H1 (cell line): Measurements from ENCODE around the gene MTF2. TPM values are rescaled to one million over a fixed set of nuclear protein-coding genes. Genes with fewer than 3 reads are reported as not detected.
"Not testable (repeated sequence)": the region's sequence is repeated elsewhere in the genome, so short reads cannot be mapped to it uniquely, and the experiment has no call there.

ENCODE experiments used
- CTCF ChIA-PET: fragments of 300-600 bp; sonication (Branson Sonifier 250); formaldehyde crosslinking; loops from one replicate; lab custom pipeline; 2021; ENCODE audit not compliant: partially characterized antibody; lab: Charles Lee
- POLR2A ChIA-PET: fragments of 300-600 bp; sonication (Branson Sonifier 250); formaldehyde crosslinking; loops from one replicate; lab custom pipeline; 2021; ENCODE audit warnings: inconsistent platforms; ENCODE audit not compliant: partially characterized antibody; lab: Charles Lee
- DNase-seq, 2 experiments: peaks; one replicate each; pipeline versions ENCODE4 v3.0.0 to v3.0.0-alpha.2; 2010 to 2022; ENCODE audit warnings: low spot score in 2 of 2, low read depth in 1 of 2, mixed read lengths in 1 of 2
- FAIRE-seq: peaks from 2 replicates; lab custom pipeline; 2011; peaks lifted over from hg19 to GRCh38; lab: Jason Lieb, UNC
- H2AFZ ChIP-seq: 2 replicates; pipeline ENCODE4 v1.8.1; 2012; ENCODE audit warnings: low read length, inconsistent platforms
- H2AK5ac ChIP-seq: 2 replicates; pipeline ENCODE4 v1.6.1; 2013; ENCODE audit warnings: low read depth, low read length
- H2BK120ac ChIP-seq: replicated peaks from 2 replicates; pipeline ENCODE3; 2013; ENCODE audit warnings: low read depth, low read length, inconsistent platforms
- H2BK12ac ChIP-seq: 2 replicates; pipeline ENCODE4 v1.6.1; 2013; ENCODE audit warnings: low read depth, low read length
- H2BK15ac ChIP-seq: 2 replicates; pipeline ENCODE4 v1.6.1; 2013; ENCODE audit warnings: low read length
- H2BK20ac ChIP-seq: 2 replicates; pipeline ENCODE4 v1.6.1; 2013; ENCODE audit warnings: low read length
- H2BK5ac ChIP-seq: 2 replicates; pipeline ENCODE4 v1.6.1; 2013; ENCODE audit warnings: low read depth, low read length
- H3K14ac ChIP-seq: 2 replicates; pipeline ENCODE4 v1.6.1; 2013; ENCODE audit warnings: inconsistent platforms; ENCODE audit not compliant: insufficient read length
- H3K18ac ChIP-seq: 2 replicates; pipeline ENCODE4 v1.6.1; 2013; ENCODE audit warnings: low read length; ENCODE audit errors: extremely low read depth
- H3K23ac ChIP-seq: 2 replicates; pipeline ENCODE4 v1.6.1; 2013; ENCODE audit warnings: inconsistent platforms; ENCODE audit not compliant: insufficient read length
- H3K23me2 ChIP-seq: 2 replicates; pipeline ENCODE4 v1.6.1; 2013; ENCODE audit warnings: low read depth, low read length
- H3K27ac ChIP-seq: 2 replicates; pipeline ENCODE4 v1.6.1; 2011; ENCODE audit warnings: low read depth, low read length, inconsistent platforms
- H3K27me3 ChIP-seq, 4 experiments: replicated peaks in 1 of 4; 1 replicate in 1 of 4; 2 replicates in 3 of 4; pipeline versions ENCODE4 v1.6.1 to v1.8.1; 2011 to 2013; ENCODE audit warnings: low read length in 3 of 4, mild to moderate bottlenecking in 3 of 4, inconsistent platforms in 2 of 4, mixed read lengths in 2 of 4, moderate library complexity in 1 of 4; ENCODE audit not compliant: control insufficient read depth in 3 of 4, insufficient read depth in 3 of 4; ENCODE audit errors: extremely low read depth in 1 of 4
- H3K36me3 ChIP-seq, 4 experiments: 2 replicates each; pipeline versions ENCODE4 v1.6.1 to v1.8.1; 2011 to 2013; ENCODE audit warnings: mild to moderate bottlenecking in 4 of 4, low read length in 3 of 4, moderate library complexity in 2 of 4, control low read depth in 1 of 4, inconsistent platforms in 1 of 4; ENCODE audit not compliant: insufficient read depth in 4 of 4, control insufficient read depth in 2 of 4
- H3K4ac ChIP-seq: replicated peaks from 2 replicates; pipeline ENCODE3; 2013; ENCODE audit warnings: low read length, low read depth, mixed read lengths, inconsistent platforms; ENCODE audit not compliant: insufficient read length
- H3K4me1 ChIP-seq, 4 experiments: replicated peaks in 1 of 4; 1 replicate in 1 of 4; 2 replicates in 3 of 4; pipeline versions ENCODE4 v1.6.1 to v1.8.1; 2011 to 2013; ENCODE audit warnings: low read length in 3 of 4, inconsistent platforms in 2 of 4, mixed read lengths in 1 of 4; ENCODE audit not compliant: insufficient read depth in 4 of 4, control insufficient read depth in 3 of 4
- H3K4me2 ChIP-seq, 2 experiments: 2 replicates each; pipeline versions ENCODE4 v1.6.1 to v1.8.1; 2011 to 2013; ENCODE audit warnings: low read depth in 2 of 2, low read length in 2 of 2, control low read depth in 1 of 2, inconsistent platforms in 1 of 2, mild to moderate bottlenecking in 1 of 2; ENCODE audit not compliant: insufficient read depth in 1 of 2
- H3K4me3 ChIP-seq, 4 experiments: fragments of 200-600, 300-600 bp in 1 of 4; sonication (generic), shearing (Covaris generic), sonication (Bioruptor Twin) in 1 of 4; 2 replicates each; pipeline versions ENCODE4 v1.5.1 to v1.8.1; 2011 to 2016; ENCODE audit warnings: low read length in 4 of 4, low read depth in 3 of 4, control low read depth in 2 of 4, inconsistent platforms in 2 of 4, mild to moderate bottlenecking in 2 of 4, mixed read lengths in 1 of 4, moderate library complexity in 1 of 4; ENCODE audit not compliant: insufficient read depth in 2 of 4; ENCODE audit errors: extremely low read depth in 1 of 4
- H3K56ac ChIP-seq: replicated peaks from 2 replicates; pipeline ENCODE3; 2013; ENCODE audit warnings: low read depth, mild to moderate bottlenecking, mixed read lengths, low read length, inconsistent platforms; ENCODE audit not compliant: insufficient read length
- H3K79me1 ChIP-seq: 2 replicates; pipeline ENCODE4 v1.6.1; 2013; ENCODE audit warnings: low read depth, low read length, control low read depth
- H3K79me2 ChIP-seq, 2 experiments: 2 replicates each; pipeline versions ENCODE4 v1.6.1 to v1.8.1; 2012 to 2013; ENCODE audit warnings: low read length in 2 of 2, mild to moderate bottlenecking in 2 of 2, inconsistent platforms in 1 of 2; ENCODE audit not compliant: insufficient read depth in 2 of 2, control insufficient read depth in 1 of 2
- H3K9ac ChIP-seq, 4 experiments: replicated peaks in 1 of 4; 1 replicate in 1 of 4; 2 replicates in 3 of 4; pipeline versions ENCODE4 v1.6.1 to v1.8.1; 2011 to 2013; ENCODE audit warnings: low read depth in 3 of 4, low read length in 3 of 4, control low read depth in 2 of 4, mild to moderate bottlenecking in 2 of 4, moderate library complexity in 2 of 4, inconsistent platforms in 1 of 4; ENCODE audit errors: extremely low read depth in 1 of 4
- H3K9me3 ChIP-seq, 2 experiments: 2 replicates each; pipeline versions ENCODE4 v1.6.1 to v1.8.1; 2012 to 2013; ENCODE audit warnings: mild to moderate bottlenecking in 2 of 2, moderate library complexity in 2 of 2, control low read depth in 1 of 2, inconsistent platforms in 1 of 2, low read depth in 1 of 2, low read length in 1 of 2, mixed read lengths in 1 of 2; ENCODE audit not compliant: insufficient read depth in 2 of 2
- H4K20me1 ChIP-seq, 2 experiments: replicated peaks in 1 of 2; 2 replicates each; pipeline versions ENCODE3 to v1.8.1; 2011 to 2013; ENCODE audit warnings: inconsistent platforms in 2 of 2, low read length in 2 of 2, mild to moderate bottlenecking in 1 of 2; ENCODE audit not compliant: insufficient read depth in 2 of 2, control insufficient read depth in 1 of 2
- H4K5ac ChIP-seq: 2 replicates; pipeline ENCODE4 v1.6.1; 2013; ENCODE audit warnings: low read length, low read depth, mixed read lengths, inconsistent platforms; ENCODE audit not compliant: insufficient read length
- H4K8ac ChIP-seq: 2 replicates; pipeline ENCODE4 v1.8.0; 2013; ENCODE audit warnings: mild to moderate bottlenecking, moderate library complexity, low read length, inconsistent platforms; ENCODE audit not compliant: insufficient read depth; ENCODE audit errors: extremely low read depth
- H4K91ac ChIP-seq: replicated peaks from 2 replicates; pipeline ENCODE3; 2013; ENCODE audit warnings: low read length, mixed read lengths, inconsistent platforms; ENCODE audit not compliant: insufficient read length
- ATF3 ChIP-seq: IDR thresholded peaks from 2 replicates; pipeline ENCODE4 v1.6.1; 2011; ENCODE audit warnings: low read depth, mild to moderate bottlenecking, low read length; ENCODE audit not compliant: insufficient read depth
- HDAC6 ChIP-seq: IDR thresholded peaks from one replicate; pipeline ENCODE4 v1.7.1; 2012; ENCODE audit warnings: low read depth, mild to moderate bottlenecking, inconsistent platforms, low read length, moderate library complexity
- POLR2AphosphoS5 ChIP-seq: IDR thresholded peaks from 2 replicates; pipeline ENCODE4 v1.6.1; 2011; ENCODE audit warnings: low read depth, low read length
- RFX5 ChIP-seq: IDR thresholded peaks from 2 replicates; pipeline ENCODE4 v1.6.1; 2011; ENCODE audit warnings: low read depth, low read length, improper control_type of control experiment, borderline replicate concordance
- WGBS, 2 experiments: shearing (Covaris generic) in 1 of 2; methylation state at CpG; one replicate each; pipeline versions ENCODE4 v1.1.6 to v1.1.7; 2013 to 2015; ENCODE audit warnings: low lambda C conversion rate in 2 of 2, mixed read lengths in 2 of 2, inconsistent platforms in 1 of 2, low coverage in 1 of 2, missing lambda C conversion rate in 1 of 2; ENCODE audit not compliant: insufficient replicate concordance in 2 of 2, insufficient coverage in 1 of 2, insufficient read length in 1 of 2; ENCODE audit errors: extremely low coverage in 1 of 2, missing lambda C conversion rate in 1 of 2; 5-methylcytosine and 5-hydroxymethylcytosine counted together
- polyA plus RNA-seq, 7 experiments: library from polyadenylated mRNA; depleted of rRNA in 3 of 7; stranded (reverse) in 5 of 7; unstranded in 2 of 7; fragments of >200 nt in 5 of 7; fragments of 200-250 nt in 2 of 7; gene quantifications; 1 replicate in 5 of 7; 2 replicates in 1 of 7; 4 replicates in 1 of 7; pipeline versions ENCODE4 v1.2.1 to v1.2.3, GENCODE V29; 2011 to 2013; ENCODE audit warnings: missing spikeins in 2 of 7, mixed read lengths in 2 of 7
- total RNA-seq: library from RNA; stranded (reverse); fragmentation: NEBNext Ultra II Directional; extraction: Animal tissue kit (Norgen Biotek cat#: 25700); gene quantifications from 2 replicates; pipeline ENCODE4 v1.2.1, GENCODE V29; 2021

The MTF2 gene
- total and polyA plus RNA-seq, 2 of the 8 experiments (the other 6 are each of a cell fraction or from before 2014, with no cell fraction given), result 72.1 to 102 TPM

GRCh38 chr1:93029317-93029716 is 49.8 kb upstream of the MTF2 start (continued):
- TF ChIP-seq ATF3, result no peak
- TF ChIP-seq RFX5, result no peak
- TF ChIP-seq POLR2AphosphoS5, result no peak
- TF ChIP-seq HDAC6, result no peak

GRCh38 chr1:93030191-93030590 is 48.9 kb upstream of the MTF2 start:
- H4K8ac ChIP-seq, H3K4ac ChIP-seq, H2BK12ac ChIP-seq, H2BK20ac ChIP-seq, H4K91ac ChIP-seq, FAIRE-seq, H2BK5ac ChIP-seq, H4K20me1 ChIP-seq, H3K18ac ChIP-seq, H3K23me2 ChIP-seq, H2AK5ac ChIP-seq, H3K56ac ChIP-seq, H2BK120ac ChIP-seq, H3K27ac ChIP-seq, H3K4me3 ChIP-seq, H3K4me1 ChIP-seq, H3K79me2 ChIP-seq, H4K5ac ChIP-seq, H2BK15ac ChIP-seq, H3K9me3 ChIP-seq, DNase-seq, H3K23ac ChIP-seq, H3K14ac ChIP-seq, H3K4me2 ChIP-seq, H2AFZ ChIP-seq, H3K79me1 ChIP-seq, H3K36me3 ChIP-seq, H3K9ac ChIP-seq, H3K27me3 ChIP-seq: not testable (repeated sequence)
- ChIA-PET CTCF (interaction anchor here (1.0 to 2.1 kb wide), 3 partner anchors 9 to 33 kb away, joined by 6 to 8 read pairs (median 7); no protein-coding TSS in a partner anchor), POLR2A (interaction anchor here (1.1 kb wide), 1 partner anchor 48 kb away, joined by 4 read pairs; no protein-coding TSS in a partner anchor)
- WGBS, 2 experiments, result 86% methylated on average over 4 of the region's 4 CpGs; no CpG with 5 or more reads in 1 of the 2 experiments
